Measurements from ENCODE around the gene ASTE1.

GRCh38 chr3:131007256-131007655 lies 19.4 kb downstream of the ASTE1 start:
- TF ChIP-seq CTCF (IDR thresholded peaks at IDR 0.05) = no peak
- TF ChIP-seq POLR2A (IDR thresholded peaks at IDR 0.05) = no peak
- TF ChIP-seq EP300 (IDR thresholded peaks at IDR 0.05) = no peak
- TF ChIP-seq POLR2AphosphoS5 (IDR thresholded peaks at IDR 0.05) = no peak
